ENCODE results near the gene CD1C.
"Not testable (repeated sequence)": the region's sequence is repeated elsewhere in the genome, so short reads cannot be mapped to it uniquely, and the experiment has no call there.

Gene CD1C

GRCh38 chr1:158255656-158256055 lies 34.1 kb upstream of the CD1C start:
- peak overlapping the region; percentile 100 for H3K27ac ChIP-seq (ENCODE audit: low read length)
- ATAC-seq (ENCODE audit: insufficient read depth, low read depth) (no peak), DNase-seq (no peak)
- H3K9me3 ChIP-seq (ENCODE audit: insufficient read depth, low read length, severe bottlenecking) = no peaks in the 10 kb centered on the region
- H4K20me1 ChIP-seq (ENCODE audit: insufficient read depth, low read length) = no peaks in the 10 kb centered on the region
- H3K27me3 ChIP-seq (ENCODE audit: insufficient read depth, low read length, poor library complexity) = no peaks in the 10 kb centered on the region
- TF ChIP-seq EZH2 (IDR thresholded peaks at IDR 0.05; ENCODE audit: borderline replicate concordance, low read depth, low read length, severe bottlenecking) (no peak), CTCF (IDR thresholded peaks at IDR 0.05; ENCODE audit: borderline replicate concordance, extremely low read depth, low read length, poor library complexity, severe bottlenecking) (no peak)
- peak overlapping the region; percentile 67 for H3K4me2 ChIP-seq (ENCODE audit: insufficient read depth, low read length)
- H2AFZ ChIP-seq (ENCODE audit: low read depth, low read length) = no peak overlapping the region
- H3K4me3 ChIP-seq (ENCODE audit: low read depth in 1 of 2, low read length in 2 of 2) = peak overlapping the region in 1 of 2 experiments; percentile 53; a peak in 2 of 4 replicates
- peaks cover 63% of the 10 kb centered on the region for H3K79me2 ChIP-seq (ENCODE audit: insufficient read depth, low read length)
- H3K4me1 ChIP-seq (ENCODE audit: insufficient read depth, low read length) = peaks cover 84% of the 10 kb centered on the region
- peaks cover 27% of the 10 kb centered on the region for H3K36me3 ChIP-seq (ENCODE audit: insufficient read depth, low read length)
- H3K9ac ChIP-seq (ENCODE audit: low read depth, low read length) = peak overlapping the region; percentile 61

GRCh38 chr1:158256747-158257146 lies 33.0 kb upstream of the CD1C start:
- not testable (repeated sequence) for H3K27me3 ChIP-seq (ENCODE audit: insufficient read depth, low read length, poor library complexity); H3K4me3 ChIP-seq (ENCODE audit: low read depth in 1 of 2, low read length in 2 of 2); H4K20me1 ChIP-seq (ENCODE audit: insufficient read depth, low read length); H3K9me3 ChIP-seq (ENCODE audit: insufficient read depth, low read length, severe bottlenecking); H2AFZ ChIP-seq (ENCODE audit: low read depth, low read length); DNase-seq; ATAC-seq (ENCODE audit: insufficient read depth, low read depth)
- H3K36me3 ChIP-seq (ENCODE audit: insufficient read depth, low read length) = peaks cover 27% of the 10 kb centered on the region
- peak overlapping the region; percentile 35 for H3K4me2 ChIP-seq (ENCODE audit: insufficient read depth, low read length)
- H3K4me1 ChIP-seq (ENCODE audit: insufficient read depth, low read length) = peaks cover 73% of the 10 kb centered on the region
- H3K27ac ChIP-seq (ENCODE audit: low read length) = peak overlapping the region; percentile 100
- 0 out of 2 replicates have a peak overlapping the region, but pooled peaks have one; percentile 61 for H3K9ac ChIP-seq (ENCODE audit: low read depth, low read length)
- peaks cover 52% of the 10 kb centered on the region for H3K79me2 ChIP-seq (ENCODE audit: insufficient read depth, low read length)

- H3K9ac ChIP-seq (ENCODE audit: low read depth, low read length) = no peak overlapping the region
- H3K79me2 ChIP-seq (ENCODE audit: insufficient read depth, low read length) = peaks cover 41% of the 10 kb centered on the region
- ATAC-seq (ENCODE audit: insufficient read depth, low read depth) (no peak), DNase-seq (no peak)
- H3K36me3 ChIP-seq (ENCODE audit: insufficient read depth, low read length) = peaks cover 27% of the 10 kb centered on the region
- H3K4me1 ChIP-seq (ENCODE audit: insufficient read depth, low read length) = peaks cover 62% of the 10 kb centered on the region
- H4K20me1 ChIP-seq (ENCODE audit: insufficient read depth, low read length) = no peaks in the 10 kb centered on the region
- H3K4me3 ChIP-seq (ENCODE audit: low read depth in 1 of 2, low read length in 2 of 2) = no peak overlapping the region
- H3K27ac ChIP-seq (ENCODE audit: low read length) = peak overlapping the region; percentile 100
- no peak overlapping the region for H2AFZ ChIP-seq (ENCODE audit: low read depth, low read length)
- no peaks in the 10 kb centered on the region for H3K9me3 ChIP-seq (ENCODE audit: insufficient read depth, low read length, severe bottlenecking)
- peak overlapping the region; percentile 13; the same call in 1 of the 2 replicates for H3K4me2 ChIP-seq (ENCODE audit: insufficient read depth, low read length)
- TF ChIP-seq CTCF (IDR thresholded peaks at IDR 0.05; ENCODE audit: borderline replicate concordance, extremely low read depth, low read length, poor library complexity, severe bottlenecking) = no peak
- H3K27me3 ChIP-seq (ENCODE audit: insufficient read depth, low read length, poor library complexity) = no peaks in the 10 kb centered on the region
Measured at GRCh38 chr1:158257888-158258287, 31.8 kb upstream of the CD1C start.

GRCh38 chr1:158259117-158259516 lies 30.6 kb upstream of the CD1C start:
- ATAC-seq (ENCODE audit: insufficient read depth, low read depth) = no peak
- no peaks in the 10 kb centered on the region for H3K9me3 ChIP-seq (ENCODE audit: insufficient read depth, low read length, severe bottlenecking)
- no peak overlapping the region for H3K4me2 ChIP-seq (ENCODE audit: insufficient read depth, low read length)
- no peak for DNase-seq
- H3K4me3 ChIP-seq (ENCODE audit: low read depth in 1 of 2, low read length in 2 of 2) = no peak overlapping the region
- no peaks in the 10 kb centered on the region for H3K27me3 ChIP-seq (ENCODE audit: insufficient read depth, low read length, poor library complexity)
- no peaks in the 10 kb centered on the region for H4K20me1 ChIP-seq (ENCODE audit: insufficient read depth, low read length)
- H3K4me1 ChIP-seq (ENCODE audit: insufficient read depth, low read length) = peaks cover 50% of the 10 kb centered on the region
- peaks cover 34% of the 10 kb centered on the region for H3K79me2 ChIP-seq (ENCODE audit: insufficient read depth, low read length)
- peaks cover 27% of the 10 kb centered on the region for H3K36me3 ChIP-seq (ENCODE audit: insufficient read depth, low read length)
- TF ChIP-seq CTCF (IDR thresholded peaks at IDR 0.05; ENCODE audit: borderline replicate concordance, extremely low read depth, low read length, poor library complexity, severe bottlenecking) (no peak), EZH2 (IDR thresholded peaks at IDR 0.05; ENCODE audit: borderline replicate concordance, low read depth, low read length, severe bottlenecking) (no peak)
- no peak overlapping the region for H2AFZ ChIP-seq (ENCODE audit: low read depth, low read length)
- H3K27ac ChIP-seq (ENCODE audit: low read length) = no peak overlapping the region
- H3K9ac ChIP-seq (ENCODE audit: low read depth, low read length) = no peak overlapping the region
